ACHN (cell line): Measurements from ENCODE around the gene MON1A.
"Not testable (repeated sequence)": the region's sequence is repeated elsewhere in the genome, so short reads cannot be mapped to it uniquely, and the experiment has no call there.

ENCODE experiments used
- DNase-seq: peaks from one replicate; pipeline ENCODE4 v3.0.0-alpha.2; 2015
- in situ Hi-C: cut with HindIII; loops from 2 replicates; pipeline ENCODE4 v1.10.0; 2017; ENCODE audit warnings: low sequenced_read_pairs, low pct_ligation_motif_present, low pct_unique_long_range_greater_than_20kb

Gene MON1A, protein sequence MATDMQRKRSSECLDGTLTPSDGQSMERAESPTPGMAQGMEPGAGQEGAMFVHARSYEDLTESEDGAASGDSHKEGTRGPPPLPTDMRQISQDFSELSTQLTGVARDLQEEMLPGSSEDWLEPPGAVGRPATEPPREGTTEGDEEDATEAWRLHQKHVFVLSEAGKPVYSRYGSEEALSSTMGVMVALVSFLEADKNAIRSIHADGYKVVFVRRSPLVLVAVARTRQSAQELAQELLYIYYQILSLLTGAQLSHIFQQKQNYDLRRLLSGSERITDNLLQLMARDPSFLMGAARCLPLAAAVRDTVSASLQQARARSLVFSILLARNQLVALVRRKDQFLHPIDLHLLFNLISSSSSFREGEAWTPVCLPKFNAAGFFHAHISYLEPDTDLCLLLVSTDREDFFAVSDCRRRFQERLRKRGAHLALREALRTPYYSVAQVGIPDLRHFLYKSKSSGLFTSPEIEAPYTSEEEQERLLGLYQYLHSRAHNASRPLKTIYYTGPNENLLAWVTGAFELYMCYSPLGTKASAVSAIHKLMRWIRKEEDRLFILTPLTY

DNA sequence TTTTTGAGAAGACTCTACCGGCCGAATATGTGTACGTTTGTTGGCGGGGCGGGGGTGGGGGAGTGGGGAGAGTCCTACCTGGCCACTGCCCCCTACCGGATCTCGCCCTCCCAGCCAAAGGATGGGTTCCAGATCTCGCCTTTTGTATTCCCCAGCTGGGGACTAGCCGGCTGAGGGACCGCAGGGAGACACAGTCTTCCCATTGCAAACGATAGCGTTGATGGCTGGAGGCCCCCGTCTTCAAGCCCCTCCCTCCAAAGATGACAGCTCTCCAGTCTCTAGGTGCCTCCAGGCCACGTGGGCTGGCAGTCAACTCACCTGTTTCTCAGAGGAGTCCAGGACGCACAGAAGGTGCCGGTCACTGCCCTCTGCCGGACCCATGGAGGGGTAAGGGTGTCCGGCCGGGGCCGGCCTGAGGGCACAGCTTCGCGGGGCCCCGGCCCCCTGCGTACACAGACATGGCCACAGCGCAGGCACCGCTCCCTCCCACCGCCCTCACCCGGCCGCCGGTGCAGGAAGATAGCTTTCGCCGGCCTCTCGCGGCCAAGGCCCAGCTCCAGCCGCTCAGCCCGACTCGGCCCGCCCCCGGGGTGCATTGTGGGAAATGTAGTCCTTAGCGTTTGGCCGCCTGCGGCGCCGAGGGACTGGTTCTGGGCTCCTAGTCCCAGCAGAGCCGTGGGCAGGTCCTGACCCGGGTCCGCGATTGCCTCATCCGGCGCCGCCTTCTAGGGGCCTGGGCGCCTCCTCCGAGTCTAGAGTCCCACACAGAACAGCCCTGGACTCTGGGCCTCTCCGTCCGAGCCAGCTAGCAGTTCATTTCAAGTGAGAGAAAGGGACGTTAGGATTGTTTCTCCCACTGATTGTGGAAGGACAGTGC is at the start of gene MON1A:
Gene MON1A (minus strand): TSS at position 521 of the 877 bp plus-strand sequence. CDS start 16,465 bp downstream, outside the sequence.
- peak; percentile 84 for DNase-seq
- in situ Hi-C loops, result no loop called here

DNA sequence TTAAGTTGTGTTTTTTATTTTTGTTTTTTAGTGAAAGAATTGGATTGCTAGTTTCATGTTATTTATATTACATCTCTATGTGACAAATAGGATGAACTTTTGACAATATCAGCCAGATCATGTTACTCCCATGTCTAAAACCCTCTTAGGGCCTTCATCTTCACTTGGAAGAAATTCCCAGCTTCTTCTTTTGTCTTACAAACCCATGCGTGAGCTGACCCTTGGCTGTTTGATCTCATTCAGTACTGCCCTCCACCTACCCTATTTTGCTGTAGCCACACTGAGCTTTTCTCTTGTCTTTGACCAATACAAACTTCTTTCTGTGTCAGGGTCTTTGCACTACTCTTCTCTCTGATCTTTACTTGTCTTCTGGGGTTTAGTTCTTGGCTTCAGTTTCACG is 47.3 kb upstream of the MON1A start:
- in situ Hi-C loops, result no loop called here
- no peak for DNase-seq

- in situ Hi-C loops, result no loop called here
These were observed 43.0 kb upstream of the MON1A start for GRCh38 chr3:49972656-49973055.

DNA sequence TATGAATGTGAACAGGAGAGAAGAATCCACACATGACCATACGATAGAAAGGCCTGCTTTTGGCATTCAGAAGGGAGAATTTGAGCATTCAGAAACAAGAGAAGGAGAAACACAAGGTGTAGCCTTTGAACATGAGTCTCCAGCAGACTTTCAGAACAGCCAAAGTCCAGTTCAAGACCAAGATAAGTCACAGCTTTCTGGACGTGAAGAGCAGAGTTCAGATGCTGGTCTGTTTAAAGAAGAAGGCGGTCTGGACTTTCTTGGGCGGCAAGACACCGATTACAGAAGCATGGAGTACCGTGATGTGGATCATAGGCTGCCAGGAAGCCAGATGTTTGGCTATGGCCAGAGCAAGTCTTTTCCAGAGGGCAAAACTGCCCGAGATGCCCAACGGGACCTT is 38.7 kb upstream of the MON1A start:
- DNase-seq, result no peak
- in situ Hi-C loops, result no loop called here

More at GRCh38 chr3:49972656-49973055, 43.0 kb upstream of the MON1A start:
- DNase-seq, result no peak

- DNase-seq, result no peak
These were observed 37.7 kb upstream of the MON1A start for GRCh38 chr3:49967291-49967690.

GRCh38 chr3:49966233-49966942 is 36.8 kb upstream of the MON1A start:
- in situ Hi-C loops, result no loop called here
- DNase-seq, result no peak

More at GRCh38 chr3:49967291-49967690, 37.7 kb upstream of the MON1A start:
- in situ Hi-C loops, result no loop called here

GRCh38 chr3:49955636-49956035 is 26.0 kb upstream of the MON1A start:
- in situ Hi-C loops, result no loop called here
- no peak for DNase-seq

DNA sequence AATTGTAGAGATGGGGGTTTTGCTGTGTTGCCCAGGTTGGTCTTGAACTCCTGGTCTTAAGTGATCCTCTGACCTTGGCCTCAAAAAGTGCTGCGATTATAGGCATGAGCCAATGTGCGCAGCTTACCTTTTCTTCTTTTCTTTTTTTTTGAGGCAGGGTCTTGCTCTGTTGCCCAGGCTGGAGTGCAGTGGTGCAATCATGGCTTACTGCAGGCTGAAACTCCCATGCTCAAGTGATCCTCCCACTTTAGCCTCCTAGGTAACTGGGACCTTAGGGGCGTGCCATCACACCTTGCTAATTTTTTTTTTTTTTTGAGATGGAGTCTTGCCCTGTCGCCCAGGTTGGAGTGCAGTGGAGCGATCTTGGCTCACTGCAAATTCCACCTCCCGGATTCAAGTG is 23.3 kb upstream of the MON1A start:
- in situ Hi-C loops, result no loop called here

GRCh38 chr3:49942651-49943050 is 13.0 kb upstream of the MON1A start:
- in situ Hi-C loops, result no loop called here
- no peak for DNase-seq

More for the DNA sequence above, 23.3 kb upstream of the MON1A start:
- no peak for DNase-seq

- DNase-seq, result peak; percentile 6
- in situ Hi-C loops, result no loop called here
These were observed 11.1 kb upstream of the MON1A start for GRCh38 chr3:49940667-49941249.

GRCh38 chr3:49939858-49940666 is 10.5 kb upstream of the MON1A start, which contains the start of gene RBM6:
TSS of gene RBM6 (plus strand) at chr3:49940150. CDS start at chr3:49962642, 22,492 bp downstream.
- in situ Hi-C loops, result no loop called here
- DNase-seq, result peak; percentile 95

GRCh38 chr3:49937090-49937489 is 7.5 kb upstream of the MON1A start:
- DNase-seq, result no peak
- in situ Hi-C loops, result no loop called here

DNA sequence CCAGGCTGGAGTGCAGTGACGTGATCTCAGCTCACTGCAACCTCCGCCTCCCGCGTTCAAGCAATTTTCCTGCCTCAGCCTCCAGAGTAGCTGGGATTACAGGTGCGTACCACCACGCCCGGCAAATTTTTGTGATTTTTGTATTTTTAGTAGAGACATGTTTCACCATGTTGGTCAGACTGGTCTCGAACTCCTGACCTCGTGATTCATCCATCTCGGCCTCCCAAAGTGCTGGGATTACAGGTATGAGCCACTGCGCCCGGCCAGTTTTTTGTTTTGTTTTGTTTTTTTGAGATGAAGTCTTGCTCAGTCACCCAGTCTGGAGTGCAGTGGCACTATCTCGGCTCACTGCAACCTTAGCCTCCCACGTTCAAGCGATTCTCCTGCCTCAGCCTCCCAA is 2.7 kb upstream of the MON1A start:
- DNase-seq, in situ Hi-C loops: not testable (repeated sequence)

GRCh38 chr3:49930922-49931321 is 1.3 kb upstream of the MON1A start:
- in situ Hi-C loops, result no loop called here
- DNase-seq, result peak; percentile 58

DNA sequence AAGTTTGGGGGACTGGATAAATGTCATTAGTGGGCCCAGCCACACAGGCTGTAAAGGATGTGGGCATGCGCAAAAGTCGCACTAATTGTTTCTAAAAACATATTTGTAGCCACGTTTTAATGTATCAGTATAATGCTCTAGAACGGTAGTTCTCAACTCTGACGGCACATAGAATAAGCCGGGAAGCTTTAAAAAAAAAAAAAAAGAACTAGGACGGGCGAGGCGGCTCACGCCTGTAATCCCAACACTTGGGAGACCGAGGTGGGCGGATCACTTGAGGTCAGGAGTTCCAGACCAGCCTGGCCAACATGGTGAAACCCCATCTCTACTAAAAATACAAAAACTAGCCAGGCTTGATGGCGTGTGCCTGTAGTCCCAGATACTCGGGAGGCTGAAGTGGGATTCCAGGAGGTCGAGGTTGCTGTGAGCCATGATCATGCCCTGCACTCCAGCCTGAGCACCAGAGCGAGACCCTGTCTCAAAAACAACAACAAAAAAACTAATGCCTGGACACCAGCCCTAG is 618 bp upstream of the MON1A start:
- in situ Hi-C loops, result no loop called here
- no peak for DNase-seq

DNA sequence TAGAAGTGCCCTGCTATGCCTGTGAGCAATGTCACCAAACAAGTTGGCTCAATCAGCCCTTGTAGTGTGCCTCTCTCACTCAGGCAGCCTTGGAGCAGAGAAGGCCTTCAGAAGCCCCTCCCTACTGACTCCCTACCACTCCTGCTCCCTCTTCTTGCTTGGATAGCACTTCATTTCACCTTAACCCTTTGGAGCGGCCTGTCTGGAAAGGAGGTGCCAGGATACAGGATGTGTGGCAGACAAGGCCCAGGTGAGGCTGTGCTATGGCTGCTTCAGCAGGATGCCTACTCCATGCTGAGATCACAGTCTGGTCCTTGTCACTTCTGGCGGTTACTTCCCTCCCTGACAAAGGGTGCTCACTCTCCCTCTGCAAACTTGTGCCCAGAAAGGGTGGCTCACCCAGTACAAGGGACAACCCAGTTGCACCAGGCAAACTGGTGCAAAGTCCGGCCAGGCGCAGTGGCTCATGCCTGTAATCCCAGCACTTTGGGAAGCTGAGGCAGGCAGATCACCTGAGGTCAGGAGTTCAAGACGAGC is 1.1 kb downstream of the MON1A start:
- DNase-seq, result no peak
- in situ Hi-C loops, result no loop called here

GRCh38 chr3:49927798-49928197 is 1.8 kb downstream of the MON1A start:
- in situ Hi-C loops, result no loop called here
- DNase-seq, result no peak
